Measurements from ENCODE around the gene ZFP2. TPM values are rescaled to one million over a fixed set of nuclear protein-coding genes. Genes with fewer than 3 reads are reported as not detected.

Gene ZFP2
- total and polyA plus RNA-seq, 2 of the 13 experiments (the other 11 are each of a cell fraction or from before 2014, with no cell fraction given) = 0.27 to 0.42 TPM

- TF ChIP-seq ZNF646 (CRISPR knock-in tag; IDR thresholded peaks at IDR 0.05) (no peak), RFX5 (IDR thresholded peaks at IDR 0.05; ENCODE audit: low read depth, low read length) (no peak), ZNF367 (CRISPR knock-in tag; IDR thresholded peaks at IDR 0.05; ENCODE audit: borderline replicate concordance) (no peak)
These were observed 43.8 kb upstream of the ZFP2 start (continued) for GRCh38 chr5:178851951-178852350.

GRCh38 chr5:178854284-178854683 is 41.4 kb upstream of the ZFP2 start:
- Histone ChIP-seq H3K4me3 (replicated peaks in 1 of 3; ENCODE audit: insufficient read depth in 1 of 3, low read depth in 2 of 3, low read length in 3 of 3) (no peak overlapping the region), H3K79me2 (ENCODE audit: insufficient read depth, low read length) (no peaks in the 10 kb centered on the region), H3K36me3 (replicated peaks in 1 of 2; ENCODE audit: control insufficient read depth in 1 of 2, insufficient read depth in 2 of 2, low read length in 2 of 2) (no peaks in the 10 kb centered on the region), H3K27ac (ENCODE audit: extremely low read length, insufficient read depth, low read length) (no peak overlapping the region), H4K20me1 (ENCODE audit: insufficient read depth, low read length) (no peaks in the 10 kb centered on the region), H2AFZ (ENCODE audit: low read length) (no peak overlapping the region), H3K4me1 (ENCODE audit: insufficient read depth, low read length) (0 out of 2 replicates have a peak, but pooled peaks cover 7% of the 10 kb centered on the region), H3K9ac (ENCODE audit: insufficient read depth, low read depth, low read length) (no peak overlapping the region), H3K27me3 (ENCODE audit: control insufficient read depth in 1 of 2, insufficient read depth in 2 of 2, low read length in 2 of 2) (no peaks in the 10 kb centered on the region), H3K9me3 (ENCODE audit: low read length) (no peaks in the 10 kb centered on the region), H3K4me2 (ENCODE audit: low read depth, low read length) (no peak overlapping the region)
- DNase-seq (ENCODE audit: low spot score) = no peak
- intact Hi-C loops (cut with micrococcal nuclease; ENCODE audit: unreplicated experiment) (no loop called here), in situ Hi-C loops (cut with HindIII; ENCODE audit: extremely low pct_ligation_motif_present, low pct_unique_long_range_greater_than_20kb) (no loop called here)
- FAIRE-seq = no peak
- WGBS (ENCODE audit: low lambda C conversion rate) = 31% methylated on average over 5 of the region's 5 CpGs
- no peak for ATAC-seq
- POLR2A ChIA-PET = no interaction called here
- CTCF ChIA-PET (ENCODE audit: low intra/inter-chr PET ratio, low total read pairs) = no interaction called here
- no TSS peak for BruUV-seq (replicated peaks)
- TF ChIP-seq ZNF160 (CRISPR knock-in tag; IDR thresholded peaks at IDR 0.05) (no peak), ZNF512B (CRISPR knock-in tag; IDR thresholded peaks at IDR 0.05; ENCODE audit: borderline replicate concordance) (no peak), ZHX1 (CRISPR knock-in tag; IDR thresholded peaks at IDR 0.05; ENCODE audit: low read depth) (no peak), ZBTB10 (CRISPR knock-in tag; IDR thresholded peaks at IDR 0.05; ENCODE audit: borderline replicate concordance) (no peak)
